HepG2 (cell line): ENCODE measurements around the gene OSBPL8. TPM values are rescaled to one million over a fixed set of nuclear protein-coding genes. Genes with fewer than 3 reads are reported as not detected.
A peak's percentile ranks its signal among the peaks of the same experiment; 100 is the strongest.

ENCODE experiments used
- ATAC-seq: fragments of 200-7000 bp; cut with Tn5 transposase; 3 replicates; pipeline ENCODE4 v1.9.1; 2020; ENCODE audit warnings: mild to moderate bottlenecking, moderate library complexity
- BruUV-seq: library from RNA; stranded (reverse); fragments of 400-500 nt; replicated peaks from 2 replicates; lab custom pipeline; 2021; lab: Mats Ljungman, UMichigan
- CTCF ChIA-PET: fragments of 300-600 bp; formaldehyde crosslinking; extraction: SDS; loops from one replicate; lab custom pipeline; 2021; ENCODE audit warnings: low total read pairs, inconsistent platforms, low intra/inter-chr PET ratio; lab: Yijun Ruan, JAX
- POLR2A ChIA-PET: fragments of 350-600 bp; sonication (Branson Sonifier 250); formaldehyde crosslinking; loops from one replicate; lab custom pipeline; 2020; ENCODE audit warnings: antibody characterized with exemption, inconsistent platforms; lab: Yijun Ruan, JAX
- DNase-seq: peaks from one replicate; pipeline ENCODE4 v3.0.0-alpha.2; 2015; ENCODE audit warnings: low spot score
- FAIRE-seq: peaks from 3 replicates; lab custom pipeline; 2011; peaks lifted over from hg19 to GRCh38; lab: Jason Lieb, UNC
- H2AFZ ChIP-seq: one replicate; pipeline ENCODE4 v1.6.1; 2011; ENCODE audit warnings: low read length, inconsistent platforms
- H3K27ac ChIP-seq: fragments of 300-600 bp; 3 replicates; pipeline ENCODE4 v1.8.0; 2011; ENCODE audit warnings: mixed run types, mild to moderate bottlenecking, mixed read lengths, low read length, inconsistent platforms; ENCODE audit not compliant: insufficient read depth; ENCODE audit errors: extremely low read length
- H3K27me3 ChIP-seq, 2 experiments: fragments of 200-600 bp in 1 of 2; 2 replicates in 1 of 2; 3 replicates in 1 of 2; pipeline versions ENCODE4 v1.6.0 to v1.8.0; 2011; ENCODE audit warnings: low read length in 2 of 2, mild to moderate bottlenecking in 2 of 2, moderate library complexity in 2 of 2, inconsistent platforms in 1 of 2; ENCODE audit not compliant: insufficient read depth in 2 of 2, control insufficient read depth in 1 of 2
- H3K36me3 ChIP-seq, 2 experiments: fragments of 200-600 bp in 1 of 2; replicated peaks in 1 of 2; 2 replicates in 1 of 2; 3 replicates in 1 of 2; pipeline versions ENCODE4 v1.5.1 to v1.8.0; 2011; ENCODE audit warnings: low read length in 2 of 2, inconsistent platforms in 1 of 2; ENCODE audit not compliant: insufficient read depth in 2 of 2, control insufficient read depth in 1 of 2
- H3K4me1 ChIP-seq: 2 replicates; pipeline ENCODE4 v1.5.1; 2012; ENCODE audit warnings: low read length, inconsistent platforms; ENCODE audit not compliant: insufficient read depth
- H3K4me2 ChIP-seq: 2 replicates; pipeline ENCODE4 v1.6.0; 2011; ENCODE audit warnings: low read depth, low read length, inconsistent platforms
- H3K4me3 ChIP-seq, 3 experiments: fragments of 200-600 bp in 1 of 3; sonication (generic), shearing (Covaris generic) in 1 of 3; replicated peaks in 1 of 3; 2 replicates each; pipeline ENCODE4 v1.5.1; 2011 to 2016; ENCODE audit warnings: low read length in 3 of 3, inconsistent platforms in 2 of 3, low read depth in 2 of 3, mild to moderate bottlenecking in 2 of 3, control low read depth in 1 of 3, mixed read lengths in 1 of 3; ENCODE audit not compliant: insufficient read depth in 1 of 3
- H3K79me2 ChIP-seq: one replicate; pipeline ENCODE4 v1.6.1; 2011; ENCODE audit warnings: low read length, inconsistent platforms; ENCODE audit not compliant: insufficient read depth
- H3K9ac ChIP-seq: 2 replicates; pipeline ENCODE4 v1.6.0; 2011; ENCODE audit warnings: mild to moderate bottlenecking, low read depth, low read length, inconsistent platforms; ENCODE audit not compliant: insufficient read depth
- H3K9me3 ChIP-seq: 2 replicates; pipeline ENCODE4 v1.5.1; 2012; ENCODE audit warnings: mild to moderate bottlenecking, low read length
- H4K20me1 ChIP-seq: 2 replicates; pipeline ENCODE4 v1.6.0; 2011; ENCODE audit warnings: inconsistent platforms, mild to moderate bottlenecking, low read length, moderate library complexity; ENCODE audit not compliant: insufficient read depth
- EP300 ChIP-seq, 3 experiments: sonication (generic) in 1 of 3; formaldehyde crosslinking in 1 of 3; IDR thresholded peaks; 2 replicates each; pipeline versions ENCODE4 v1.5.1 to v1.6.1; 2011 to 2020; ENCODE audit warnings: low read depth in 2 of 3, low read length in 2 of 3, borderline replicate concordance in 1 of 3, improper control_type of control experiment in 1 of 3, mild to moderate bottlenecking in 1 of 3, missing genetic modification reagents in 1 of 3, moderate library complexity in 1 of 3
- GABPA ChIP-seq, 2 experiments: IDR thresholded peaks; 2 replicates each; pipeline ENCODE4 v1.6.1; 2011 to 2016; ENCODE audit warnings: low read depth in 2 of 2, low read length in 1 of 2, missing biosample characterization in 1 of 2, missing genetic modification characterization in 1 of 2
- KAT2B ChIP-seq: fragments of 150-350 bp; IDR thresholded peaks from 2 replicates; pipeline ENCODE4 v1.6.1; 2014; ENCODE audit warnings: low read depth, low read length, borderline replicate concordance
- NFIB ChIP-seq: sonication (generic); formaldehyde crosslinking; IDR thresholded peaks from 2 replicates; pipeline ENCODE4 v1.9.0; 2021; ENCODE audit warnings: missing genetic modification reagents, mild to moderate bottlenecking, borderline replicate concordance
- RAD21 ChIP-seq: fragments of 450-650 bp; formaldehyde crosslinking; IDR thresholded peaks from 2 replicates; pipeline ENCODE4 v1.5.0; 2020; ENCODE audit warnings: mild to moderate bottlenecking
- SAP130 ChIP-seq: IDR thresholded peaks from 2 replicates; pipeline ENCODE4 v1.6.1; 2016; ENCODE audit warnings: low read depth
- SMC3 ChIP-seq: IDR thresholded peaks from 2 replicates; pipeline ENCODE4 v1.6.1; 2011; ENCODE audit warnings: low read length, improper control_type of control experiment
- STAG1 ChIP-seq: sonication (generic); formaldehyde crosslinking; IDR thresholded peaks from 2 replicates; pipeline ENCODE4 v1.4.0; 2020; ENCODE audit warnings: missing genetic modification reagents
- TEAD3 ChIP-seq: optimal IDR thresholded peaks from 2 replicates; pipeline ENCODE3; 2016; ENCODE audit warnings: borderline replicate concordance
- YEATS4 ChIP-seq: sonication (generic); formaldehyde crosslinking; IDR thresholded peaks from 2 replicates; pipeline ENCODE4 v1.4.0; 2020; ENCODE audit warnings: missing genetic modification reagents, borderline replicate concordance
- ZEB1 ChIP-seq: IDR thresholded peaks from 2 replicates; pipeline ENCODE4 v1.6.1; 2012; ENCODE audit warnings: mild to moderate bottlenecking, low read depth, inconsistent platforms; ENCODE audit not compliant: insufficient replicate concordance
- ZNF441 ChIP-seq: sonication (generic); formaldehyde crosslinking; IDR thresholded peaks from 2 replicates; pipeline ENCODE4 v1.7.0; 2021; ENCODE audit warnings: missing genetic modification reagents, borderline replicate concordance
- ZNF800 ChIP-seq: sonication (generic); formaldehyde crosslinking; IDR thresholded peaks from 2 replicates; pipeline ENCODE4 v1.4.0; 2020; ENCODE audit warnings: missing genetic modification reagents
- ZSCAN31 ChIP-seq: sonication (generic); formaldehyde crosslinking; IDR thresholded peaks from 2 replicates; pipeline ENCODE4 v1.5.0; 2020; ENCODE audit warnings: low read depth, mild to moderate bottlenecking, missing genetic modification reagents
- WGBS: methylation state at CpG from one replicate; pipeline ENCODE4 v1.1.6; 2017; ENCODE audit warnings: low lambda C conversion rate; 5-methylcytosine and 5-hydroxymethylcytosine counted together
- in situ Hi-C: cut with HindIII; loops from 2 replicates; pipeline ENCODE4 v1.10.0; 2017; ENCODE audit warnings: low pct_unique_long_range_greater_than_20kb; ENCODE audit not compliant: extremely low pct_ligation_motif_present
- intact Hi-C: fragments of 100-400 bp; cut with micrococcal nuclease; formaldehyde crosslinking; loops from one replicate; pipeline ENCODE4 v1.10.0; 2022; ENCODE audit not compliant: unreplicated experiment
- polyA plus RNA-seq, 8 experiments: library from polyadenylated mRNA; depleted of rRNA in 3 of 8; stranded (reverse) in 7 of 8; unstranded in 1 of 8; fragments of >200 nt; fragmentation: Illumina TruSeq in 4 of 8; extraction: Trizol in 4 of 8; gene quantifications; 2 replicates each; pipeline versions ENCODE4 v1.2.1 to v1.2.3, GENCODE V29; 2011 to 2016; ENCODE audit warnings: low read depth in 4 of 8, missing spikeins in 1 of 8, mixed read lengths in 1 of 8; ENCODE audit not compliant: insufficient read depth in 1 of 8
- total RNA-seq, 5 experiments: library from RNA; depleted of rRNA; stranded (reverse); fragments of >200 nt; fragmentation: Illumina TruSeq; extraction: Trizol; gene quantifications; 2 replicates each; pipeline ENCODE4 v1.2.3, GENCODE V29; 2016; ENCODE audit warnings: low read depth in 1 of 5
- TF ChIP-seq, protein P1 (sequence below): sonication (generic); formaldehyde crosslinking; IDR thresholded peaks from 2 replicates; pipeline ENCODE4 v1.8.0; 2023; ENCODE audit warnings: mild to moderate bottlenecking, missing genetic modification reagents
- TF ChIP-seq, protein P2 (sequence below): sonication (generic); formaldehyde crosslinking; conservative IDR thresholded peaks from 2 replicates; pipeline ENCODE4 v1.8.0; 2022; ENCODE audit warnings: mild to moderate bottlenecking, moderate library complexity, missing genetic modification reagents

The OSBPL8 gene
- total and polyA plus RNA-seq, 2 of the 13 experiments (the other 11 are each of a cell fraction or from before 2014, with no cell fraction given) = 11.0 to 33.9 TPM

GRCh38 chr12:76346798-76347420, 212.7 kb downstream of the OSBPL8 start:
- peaks cover 4% of the 10 kb centered on the region for H3K79me2 ChIP-seq
- H3K4me3 ChIP-seq = peak overlapping the region; percentile 73 to 93 (median 92); a peak in 5 of 6 replicates
- 74% methylated on average over 4 of the region's 4 CpGs for WGBS
- ATAC-seq (0 out of 3 replicates have a peak, but pooled peaks have one; percentile 15), FAIRE-seq (peak; percentile 92), DNase-seq (peak; percentile 50)
- no peaks in the 10 kb centered on the region; a peak in 1 of 5 replicates for H3K27me3 ChIP-seq
- no peaks in the 10 kb centered on the region for H4K20me1 ChIP-seq
- no peaks in the 10 kb centered on the region for H3K36me3 ChIP-seq
- peaks cover 19% of the 10 kb centered on the region for H3K4me1 ChIP-seq
- CTCF ChIA-PET = no interaction called here
- BruUV-seq = no TSS peak
- H3K4me2 ChIP-seq = peak overlapping the region; percentile 76
- no peak overlapping the region for H3K27ac ChIP-seq
- intact Hi-C loops = loop anchor here (1.0 to 10.0 kb wide), 2 partner anchors 189 to 862 kb away; partner anchors contain the start of gene GLIPR1
- no peaks in the 10 kb centered on the region for H3K9me3 ChIP-seq
- in situ Hi-C loops = loop anchor here (10.0 kb wide), 1 partner anchor 832 kb away; the partner anchor contains the start of gene KRR1
- no peak overlapping the region for H2AFZ ChIP-seq
- H3K9ac ChIP-seq = peak overlapping the region; percentile 81; the same call in 1 of the 2 replicates
- POLR2A ChIA-PET = interaction anchor here (1.5 to 2.3 kb wide), 4 partner anchors 8 to 835 kb away, joined by 3 to 11 read pairs (median 4); partner anchors contain the start of genes KRR1 and PHLDA1
- TF ChIP-seq SMC3 (peak; percentile 55), ZNF441 (CRISPR knock-in tag) (peak; percentile 69), SAP130 (0 out of 2 replicates have a peak, but pooled peaks have one; percentile 28), GABPA (IDR thresholded peaks at IDR 0.05; ENCODE audit: low read depth, low read length) (no peak), GABPA (CRISPR knock-in tag; IDR thresholded peaks at IDR 0.05; ENCODE audit: low read depth) (peak; percentile 39; the same call in 1 of the 2 replicates), ZSCAN31 (CRISPR knock-in tag) (no peak), TEAD3 (CRISPR knock-in tag) (peak; percentile 36), EP300 (IDR thresholded peaks at IDR 0.05; ENCODE audit: low read depth in 2 of 2, low read length in 2 of 2) (no peak), EP300 (CRISPR knock-in tag; IDR thresholded peaks at IDR 0.05; ENCODE audit: borderline replicate concordance) (no peak), NFIB (CRISPR knock-in tag) (no peak), YEATS4 (no peak), ZEB1 (no peak), RAD21 (peak; percentile 53; the same call in 1 of the 2 replicates), KAT2B (no peak), ZNF800 (CRISPR knock-in tag) (no peak), STAG1 (CRISPR knock-in tag) (peak; percentile 85)
- TF ChIP-seq, protein P1, sequence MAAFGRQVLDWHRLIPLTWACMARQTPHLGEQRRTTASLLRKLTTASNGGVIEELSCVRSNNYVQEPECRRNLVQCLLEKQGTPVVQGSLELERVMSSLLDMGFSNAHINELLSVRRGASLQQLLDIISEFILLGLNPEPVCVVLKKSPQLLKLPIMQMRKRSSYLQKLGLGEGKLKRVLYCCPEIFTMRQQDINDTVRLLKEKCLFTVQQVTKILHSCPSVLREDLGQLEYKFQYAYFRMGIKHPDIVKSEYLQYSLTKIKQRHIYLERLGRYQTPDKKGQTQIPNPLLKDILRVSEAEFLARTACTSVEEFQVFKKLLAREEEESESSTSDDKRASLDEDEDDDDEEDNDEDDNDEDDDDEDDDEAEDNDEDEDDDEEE (CRISPR knock-in tag) = no peak
- TF ChIP-seq, protein P2, sequence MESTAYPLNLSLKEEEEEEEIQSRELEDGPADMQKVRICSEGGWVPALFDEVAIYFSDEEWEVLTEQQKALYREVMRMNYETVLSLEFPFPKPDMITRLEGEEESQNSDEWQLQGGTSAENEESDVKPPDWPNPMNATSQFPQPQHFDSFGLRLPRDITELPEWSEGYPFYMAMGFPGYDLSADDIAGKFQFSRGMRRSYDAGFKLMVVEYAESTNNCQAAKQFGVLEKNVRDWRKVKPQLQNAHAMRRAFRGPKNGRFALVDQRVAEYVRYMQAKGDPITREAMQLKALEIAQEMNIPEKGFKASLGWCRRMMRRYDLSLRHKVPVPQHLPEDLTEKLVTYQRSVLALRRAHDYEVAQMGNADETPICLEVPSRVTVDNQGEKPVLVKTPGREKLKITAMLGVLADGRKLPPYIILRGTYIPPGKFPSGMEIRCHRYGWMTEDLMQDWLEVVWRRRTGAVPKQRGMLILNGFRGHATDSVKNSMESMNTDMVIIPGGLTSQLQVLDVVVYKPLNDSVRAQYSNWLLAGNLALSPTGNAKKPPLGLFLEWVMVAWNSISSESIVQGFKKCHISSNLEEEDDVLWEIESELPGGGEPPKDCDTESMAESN = no peak
